ENCODE data around the gene ATP6AP1. TPM values are rescaled to one million over a fixed set of nuclear protein-coding genes. Genes with fewer than 3 reads are reported as not detected.

ATP6AP1 gene
- total and polyA plus RNA-seq, 9 of the 15 experiments (the other 6 are each of a cell fraction or from before 2014, with no cell fraction given) = 8.3 to 90.5 (median 52.9) TPM

GRCh38 chrX:154409222-154409871 is 19.1 kb upstream of the ATP6AP1 start, which contains the start of gene DNASE1L1 (continued):
- TF ChIP-seq, protein P1, sequence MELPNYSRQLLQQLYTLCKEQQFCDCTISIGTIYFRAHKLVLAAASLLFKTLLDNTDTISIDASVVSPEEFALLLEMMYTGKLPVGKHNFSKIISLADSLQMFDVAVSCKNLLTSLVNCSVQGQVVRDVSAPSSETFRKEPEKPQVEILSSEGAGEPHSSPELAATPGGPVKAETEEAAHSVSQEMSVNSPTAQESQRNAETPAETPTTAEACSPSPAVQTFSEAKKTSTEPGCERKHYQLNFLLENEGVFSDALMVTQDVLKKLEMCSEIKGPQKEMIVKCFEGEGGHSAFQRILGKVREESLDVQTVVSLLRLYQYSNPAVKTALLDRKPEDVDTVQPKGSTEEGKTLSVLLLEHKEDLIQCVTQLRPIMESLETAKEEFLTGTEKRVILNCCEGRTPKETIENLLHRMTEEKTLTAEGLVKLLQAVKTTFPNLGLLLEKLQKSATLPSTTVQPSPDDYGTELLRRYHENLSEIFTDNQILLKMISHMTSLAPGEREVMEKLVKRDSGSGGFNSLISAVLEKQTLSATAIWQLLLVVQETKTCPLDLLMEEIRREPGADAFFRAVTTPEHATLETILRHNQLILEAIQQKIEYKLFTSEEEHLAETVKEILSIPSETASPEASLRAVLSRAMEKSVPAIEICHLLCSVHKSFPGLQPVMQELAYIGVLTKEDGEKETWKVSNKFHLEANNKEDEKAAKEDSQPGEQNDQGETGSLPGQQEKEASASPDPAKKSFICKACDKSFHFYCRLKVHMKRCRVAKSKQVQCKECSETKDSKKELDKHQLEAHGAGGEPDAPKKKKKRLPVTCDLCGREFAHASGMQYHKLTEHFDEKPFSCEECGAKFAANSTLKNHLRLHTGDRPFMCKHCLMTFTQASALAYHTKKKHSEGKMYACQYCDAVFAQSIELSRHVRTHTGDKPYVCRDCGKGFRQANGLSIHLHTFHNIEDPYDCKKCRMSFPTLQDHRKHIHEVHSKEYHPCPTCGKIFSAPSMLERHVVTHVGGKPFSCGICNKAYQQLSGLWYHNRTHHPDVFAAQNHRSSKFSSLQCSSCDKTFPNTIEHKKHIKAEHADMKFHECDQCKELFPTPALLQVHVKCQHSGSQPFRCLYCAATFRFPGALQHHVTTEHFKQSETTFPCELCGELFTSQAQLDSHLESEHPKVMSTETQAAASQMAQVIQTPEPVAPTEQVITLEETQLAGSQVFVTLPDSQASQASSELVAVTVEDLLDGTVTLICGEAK (IDR thresholded peaks at IDR 0.05) = 0 out of 2 replicates have a peak, but pooled peaks have one; percentile 24
- TF ChIP-seq, protein P1 (CRISPR knock-in tag; IDR thresholded peaks at IDR 0.05) = no peak
- TF ChIP-seq, protein P2, sequence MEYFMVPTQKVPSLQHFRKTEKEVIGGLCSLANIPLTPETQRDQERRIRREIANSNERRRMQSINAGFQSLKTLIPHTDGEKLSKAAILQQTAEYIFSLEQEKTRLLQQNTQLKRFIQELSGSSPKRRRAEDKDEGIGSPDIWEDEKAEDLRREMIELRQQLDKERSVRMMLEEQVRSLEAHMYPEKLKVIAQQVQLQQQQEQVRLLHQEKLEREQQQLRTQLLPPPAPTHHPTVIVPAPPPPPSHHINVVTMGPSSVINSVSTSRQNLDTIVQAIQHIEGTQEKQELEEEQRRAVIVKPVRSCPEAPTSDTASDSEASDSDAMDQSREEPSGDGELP (CRISPR knock-in tag; IDR thresholded peaks at IDR 0.05; ENCODE audit: borderline replicate concordance) = peak; percentile 62; the same call in 1 of the 2 replicates
- TF ChIP-seq MECOM (CRISPR knock-in tag; IDR thresholded peaks at IDR 0.05) = no peak
- no peak for TF ChIP-seq ZNF551 (CRISPR knock-in tag; IDR thresholded peaks at IDR 0.05)
- no peak for TF ChIP-seq ZNF75A (CRISPR knock-in tag; IDR thresholded peaks at IDR 0.05)
- TF ChIP-seq, protein P3, sequence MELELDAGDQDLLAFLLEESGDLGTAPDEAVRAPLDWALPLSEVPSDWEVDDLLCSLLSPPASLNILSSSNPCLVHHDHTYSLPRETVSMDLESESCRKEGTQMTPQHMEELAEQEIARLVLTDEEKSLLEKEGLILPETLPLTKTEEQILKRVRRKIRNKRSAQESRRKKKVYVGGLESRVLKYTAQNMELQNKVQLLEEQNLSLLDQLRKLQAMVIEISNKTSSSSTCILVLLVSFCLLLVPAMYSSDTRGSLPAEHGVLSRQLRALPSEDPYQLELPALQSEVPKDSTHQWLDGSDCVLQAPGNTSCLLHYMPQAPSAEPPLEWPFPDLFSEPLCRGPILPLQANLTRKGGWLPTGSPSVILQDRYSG (tag; conservative IDR thresholded peaks at IDR 0.05; ENCODE audit: low read depth) = no peak
- TF ChIP-seq ARID2 (IDR thresholded peaks at IDR 0.05) = no peak
- no peak for TF ChIP-seq POLR2AphosphoS2 (IDR thresholded peaks at IDR 0.05; ENCODE audit: low read length)
- TF ChIP-seq, protein P4, sequence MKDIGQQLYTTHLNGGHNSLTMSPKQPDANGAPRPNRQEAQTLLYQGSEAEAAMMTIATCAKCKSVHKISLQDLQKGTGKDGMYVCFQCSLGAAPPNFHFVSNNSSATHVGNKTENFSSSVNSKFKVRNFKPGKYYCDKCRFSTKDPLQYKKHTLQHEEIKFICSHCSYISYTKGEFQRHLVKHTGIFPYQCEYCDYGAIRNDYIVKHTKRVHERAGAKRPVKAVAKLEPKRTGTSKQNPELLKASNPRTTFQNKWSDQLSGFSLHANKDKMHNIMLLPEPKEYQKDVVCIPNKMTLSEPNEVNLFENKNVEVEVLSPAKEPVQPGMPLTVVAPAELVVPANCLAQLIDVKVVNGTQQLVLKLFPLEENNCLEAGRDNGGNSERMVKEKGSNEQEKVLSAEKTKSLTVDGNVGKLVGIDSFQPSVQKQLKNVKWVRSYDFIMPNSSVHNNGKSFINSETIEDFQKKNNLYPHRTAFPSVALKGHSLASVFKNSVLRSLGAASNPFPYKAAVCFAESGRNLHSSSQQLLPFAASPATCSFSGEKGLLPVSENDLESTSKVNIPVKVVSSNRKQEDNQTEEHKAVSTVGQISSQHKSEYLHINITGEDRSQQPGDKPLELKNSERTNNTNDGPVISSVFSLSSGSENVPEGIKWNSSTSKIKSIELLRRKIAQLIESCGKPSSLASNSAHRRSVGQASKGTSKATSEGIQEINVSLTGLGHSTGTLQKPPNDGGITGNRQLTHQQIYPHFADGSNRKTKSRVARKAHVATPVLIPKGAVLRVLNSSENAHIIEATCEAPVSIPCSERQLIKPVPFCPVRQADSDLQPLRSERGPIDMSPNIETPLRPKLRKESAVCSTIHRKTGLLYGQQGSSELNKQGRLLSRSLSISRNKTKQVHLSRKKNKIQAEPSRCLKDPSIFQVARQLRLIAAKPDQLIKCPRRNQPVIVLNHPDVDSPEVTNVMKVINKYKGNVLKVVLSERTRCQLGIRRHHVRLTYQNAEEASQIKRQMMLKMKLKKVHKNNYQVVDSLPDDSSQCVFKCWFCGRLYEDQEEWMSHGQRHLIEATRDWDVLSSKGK (CRISPR knock-in tag; IDR thresholded peaks at IDR 0.05) = no peak
- no peak for TF ChIP-seq CREB1 (IDR thresholded peaks at IDR 0.05)
- TF ChIP-seq CREB1 (CRISPR knock-in tag; IDR thresholded peaks at IDR 0.05) = 0 out of 2 replicates have a peak, but pooled peaks have one; percentile 51
- peak; percentile 50 for TF ChIP-seq CCNT2 (IDR thresholded peaks at IDR 0.05; ENCODE audit: borderline replicate concordance, extremely low read depth, insufficient read length, low read depth, low read length)
- TF ChIP-seq HLTF (IDR thresholded peaks at IDR 0.05) = no peak

Data from K562 (cell line).